MM.1S (cell line): Measurements from ENCODE around the gene SMOC2.

Source experiments
- CTCF ChIP-seq: fragments of 300-600 bp; sonication (generic); IDR thresholded peaks from 2 replicates; pipeline ENCODE4 v1.5.1; 2016; ENCODE audit warnings: antibody characterized with exemption, low read length, mixed read lengths
- EZH2 ChIP-seq: fragments of 300-600 bp; sonication (generic); optimal IDR thresholded peaks from 2 replicates; pipeline ENCODE3; 2017; ENCODE audit warnings: low read depth, mild to moderate bottlenecking, antibody characterized with exemption, low read length, mixed read lengths

GRCh38 chr6:168598251-168599117 is 157.5 kb downstream of the SMOC2 start:
- TF ChIP-seq CTCF (no peak), EZH2 (no peak)
